GM10266 (cell line): ENCODE measurements around the gene CTBP2.

Experiments
- DNase-seq: peaks from one replicate; pipeline ENCODE4 v3.0.0; 2012; ENCODE audit errors: extremely low spot score
- TF ChIP-seq, protein P1 (sequence below): IDR thresholded peaks from 2 replicates; pipeline ENCODE4 v1.5.1; 2012; ENCODE audit warnings: mild to moderate bottlenecking, low read depth; ENCODE audit not compliant: control insufficient read depth, insufficient read depth; ENCODE audit errors: missing control alignments

The CTBP2 gene

DNA sequence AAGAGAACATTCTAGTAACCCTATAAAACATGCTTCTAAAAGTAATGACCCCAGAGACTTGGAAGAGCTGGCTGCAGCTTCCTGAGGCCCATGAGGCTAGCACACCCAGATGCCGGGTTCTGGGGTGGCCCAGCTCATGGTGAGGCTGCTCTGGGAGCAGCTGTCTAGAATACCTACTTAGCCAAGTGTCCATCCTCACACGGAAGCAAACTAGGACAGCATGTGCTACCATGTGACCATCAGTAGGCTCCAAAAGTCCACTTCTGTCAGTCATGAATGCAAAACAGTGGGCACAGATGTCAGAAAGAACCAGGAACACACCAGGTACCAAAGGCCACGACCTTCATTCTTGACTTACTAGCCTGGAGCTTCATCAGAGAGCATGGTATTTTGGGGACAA is 32.4 kb downstream of the CTBP2 start:
- DNase-seq, result no peak
- TF ChIP-seq, protein P1, sequence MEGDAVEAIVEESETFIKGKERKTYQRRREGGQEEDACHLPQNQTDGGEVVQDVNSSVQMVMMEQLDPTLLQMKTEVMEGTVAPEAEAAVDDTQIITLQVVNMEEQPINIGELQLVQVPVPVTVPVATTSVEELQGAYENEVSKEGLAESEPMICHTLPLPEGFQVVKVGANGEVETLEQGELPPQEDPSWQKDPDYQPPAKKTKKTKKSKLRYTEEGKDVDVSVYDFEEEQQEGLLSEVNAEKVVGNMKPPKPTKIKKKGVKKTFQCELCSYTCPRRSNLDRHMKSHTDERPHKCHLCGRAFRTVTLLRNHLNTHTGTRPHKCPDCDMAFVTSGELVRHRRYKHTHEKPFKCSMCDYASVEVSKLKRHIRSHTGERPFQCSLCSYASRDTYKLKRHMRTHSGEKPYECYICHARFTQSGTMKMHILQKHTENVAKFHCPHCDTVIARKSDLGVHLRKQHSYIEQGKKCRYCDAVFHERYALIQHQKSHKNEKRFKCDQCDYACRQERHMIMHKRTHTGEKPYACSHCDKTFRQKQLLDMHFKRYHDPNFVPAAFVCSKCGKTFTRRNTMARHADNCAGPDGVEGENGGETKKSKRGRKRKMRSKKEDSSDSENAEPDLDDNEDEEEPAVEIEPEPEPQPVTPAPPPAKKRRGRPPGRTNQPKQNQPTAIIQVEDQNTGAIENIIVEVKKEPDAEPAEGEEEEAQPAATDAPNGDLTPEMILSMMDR, result no peak

DNA sequence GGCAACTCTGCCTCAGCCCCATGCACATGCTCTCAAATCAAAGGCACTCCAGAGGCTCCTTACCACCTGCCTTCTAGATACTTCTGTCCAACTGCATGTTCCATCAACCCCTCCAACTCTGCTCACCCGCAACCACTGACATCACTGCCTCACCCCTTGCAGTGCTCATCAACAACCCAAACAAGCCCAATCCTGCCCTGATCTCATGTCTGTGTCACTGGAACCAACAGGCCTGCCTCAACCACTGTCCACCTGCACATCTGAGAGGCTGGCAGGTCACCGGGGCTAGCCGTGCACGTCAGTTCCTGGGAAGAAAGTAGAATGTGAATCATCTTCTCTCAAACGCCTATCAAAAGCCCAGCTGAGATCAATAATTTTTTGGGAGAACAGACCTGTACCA is 33.3 kb downstream of the CTBP2 start:
- TF ChIP-seq, protein P1, result no peak
- DNase-seq, result no peak

DNA sequence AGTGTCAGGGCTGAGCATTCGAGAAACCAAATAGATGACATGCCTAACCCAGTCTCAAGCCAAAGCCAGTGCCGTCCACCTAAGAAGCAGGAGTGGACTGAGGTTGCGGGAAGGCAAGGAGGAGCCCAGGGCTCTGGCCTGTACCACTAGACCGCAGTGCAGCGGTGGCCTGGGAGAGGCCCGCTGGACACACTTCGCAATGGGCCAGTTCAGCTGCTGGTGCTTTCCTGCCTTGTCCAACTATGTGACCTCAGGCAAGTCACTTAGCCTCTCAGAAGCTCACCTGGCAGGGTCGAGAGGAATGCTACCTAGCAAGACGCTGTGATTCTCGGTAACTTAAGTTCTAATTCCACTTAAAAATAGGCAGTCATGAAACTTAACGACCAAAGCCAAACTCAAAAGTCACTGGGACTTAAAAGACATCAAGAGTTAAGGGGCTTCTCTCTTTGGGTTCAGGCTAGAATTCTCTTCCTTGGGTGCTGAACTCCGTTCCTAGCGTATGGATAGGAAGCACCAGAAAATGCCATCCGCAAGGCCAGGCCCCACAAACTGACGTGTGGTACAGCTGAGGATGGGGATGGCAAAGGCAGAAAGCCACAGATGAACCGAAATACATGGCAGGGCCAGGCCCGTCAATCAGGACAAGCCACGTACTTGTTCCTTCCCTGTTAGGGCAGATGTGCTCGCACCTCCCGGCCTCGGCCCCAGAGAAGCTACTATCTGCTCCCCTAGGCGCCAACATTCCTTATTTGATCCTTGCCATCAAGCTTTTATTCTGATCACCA is 34.2 kb downstream of the CTBP2 start:
- TF ChIP-seq, protein P1, result no peak
- DNase-seq, result no peak

DNA sequence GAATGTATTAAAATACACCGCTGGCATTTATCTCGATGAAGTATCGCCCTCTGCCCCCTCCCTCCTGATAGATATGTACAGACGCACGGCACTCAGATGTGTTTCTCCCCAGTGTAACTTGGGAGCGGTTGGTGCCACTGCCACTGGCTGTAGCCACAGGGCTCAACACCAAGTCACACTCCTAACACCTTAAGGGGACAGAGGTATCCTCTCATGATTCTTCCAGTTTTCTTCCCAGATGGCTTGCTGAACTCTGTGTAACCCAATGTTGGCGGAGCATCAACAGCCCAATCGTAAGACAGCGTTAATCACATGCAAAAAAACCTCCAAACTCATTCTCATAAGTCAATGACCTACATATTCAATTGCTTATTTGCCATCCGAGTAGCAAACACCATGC is 35.5 kb downstream of the CTBP2 start:
- TF ChIP-seq, protein P1, result no peak
- no peak for DNase-seq

DNA sequence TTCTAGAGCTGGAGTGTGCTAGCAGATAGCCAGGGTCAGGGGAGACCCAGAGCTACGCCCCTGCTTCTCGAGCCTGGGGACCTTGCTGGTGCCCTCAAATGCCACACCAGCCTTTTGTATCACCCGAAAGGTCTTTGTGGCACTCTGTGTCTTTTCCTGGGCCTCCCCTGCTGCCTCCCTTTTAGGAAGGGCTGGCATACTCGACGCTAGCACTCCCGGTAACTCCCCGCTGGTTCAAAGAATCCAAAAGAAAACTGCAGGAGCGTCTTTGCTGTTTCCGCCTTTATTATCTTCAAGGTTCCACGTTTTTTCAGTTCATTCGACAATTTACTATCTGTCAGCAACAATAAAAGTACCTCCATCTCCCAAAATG is 36.3 kb downstream of the CTBP2 start:
- TF ChIP-seq, protein P1, result no peak
- no peak for DNase-seq

DNA sequence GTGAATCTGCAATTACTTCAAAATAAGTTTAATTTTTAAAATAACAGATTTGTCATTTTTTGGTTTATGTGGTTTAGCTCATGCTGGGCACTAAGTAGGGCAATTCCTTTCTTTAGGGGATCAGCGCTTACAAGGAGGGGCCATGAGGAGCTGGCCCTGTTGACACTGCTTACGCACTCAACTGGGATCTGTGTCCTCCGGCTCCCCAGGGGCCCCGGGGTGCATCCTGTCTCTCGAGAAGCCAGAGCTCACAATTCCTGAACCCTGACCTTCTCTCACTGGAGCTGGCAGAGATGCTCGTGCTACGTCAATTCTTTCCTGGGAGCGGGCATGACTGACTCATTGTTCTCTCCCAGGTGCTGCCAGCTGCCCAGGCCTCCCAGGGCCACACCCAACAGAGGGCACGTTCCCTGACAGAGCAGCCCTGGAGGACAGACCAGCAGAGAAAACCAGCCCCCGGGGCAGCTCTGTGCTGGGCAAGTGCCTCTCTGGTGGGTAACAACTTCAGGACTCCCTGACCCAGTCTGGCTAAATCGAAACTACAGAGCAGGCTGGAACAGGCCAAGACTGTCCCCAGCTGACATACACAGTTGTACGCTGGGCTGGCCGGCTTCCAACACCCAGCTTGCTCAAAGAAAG is 36.8 kb downstream of the CTBP2 start:
- TF ChIP-seq, protein P1, result no peak
- DNase-seq, result no peak

DNA sequence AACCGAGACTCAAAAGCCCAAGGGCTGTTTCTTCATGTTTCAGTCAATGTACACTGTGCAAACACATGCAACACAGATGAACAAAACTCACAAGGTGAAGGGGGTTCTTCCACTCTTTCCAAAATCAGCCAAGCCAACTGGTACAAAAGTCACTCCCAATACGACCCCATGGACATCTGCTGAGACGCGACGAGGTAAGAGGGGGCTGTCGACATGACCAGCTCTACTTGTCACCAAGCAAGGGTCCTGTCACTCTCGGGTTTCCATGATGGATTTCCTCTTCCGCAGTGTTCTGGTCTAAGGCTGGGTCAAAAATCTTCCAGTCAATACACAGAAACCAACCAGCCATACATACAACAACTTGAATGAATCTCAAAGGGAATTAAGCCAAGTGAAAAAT is 37.8 kb downstream of the CTBP2 start:
- TF ChIP-seq, protein P1, result no peak
- DNase-seq, result no peak
